Calu3 (cell line): ENCODE results near the gene CNOT8. TPM values are rescaled to one million over a fixed set of nuclear protein-coding genes. Genes with fewer than 3 reads are reported as not detected.
A peak's percentile ranks its signal among the peaks of the same experiment; 100 is the strongest.
"Not testable (repeated sequence)": the region's sequence is repeated elsewhere in the genome, so short reads cannot be mapped to it uniquely, and the experiment has no call there.

ENCODE experiments used
- BruUV-seq: library from RNA; stranded (reverse); fragments of 400-500 nt; replicated peaks from 2 replicates; lab custom pipeline; 2021; lab: Mats Ljungman, UMichigan
- CTCF ChIA-PET: fragments of 300-600 bp; sonication (Branson Sonifier 250); formaldehyde crosslinking; loops from one replicate; lab custom pipeline; 2022; ENCODE audit warnings: antibody characterized with exemption; lab: Charles Lee
- DNase-seq: peaks from one replicate; pipeline ENCODE4 v3.0.0; 2022
- H3K27ac Mint-ChIP-seq: one replicate; pipeline ENCODE4 v1.8.0; 2022; ENCODE audit warnings: mixed read lengths; ENCODE audit not compliant: unreplicated experiment
- H3K27me3 Mint-ChIP-seq: one replicate; pipeline ENCODE4 v1.8.0; 2022; ENCODE audit warnings: mixed read lengths; ENCODE audit not compliant: unreplicated experiment
- H3K36me3 Mint-ChIP-seq: one replicate; pipeline ENCODE4 v1.8.0; 2022; ENCODE audit warnings: mild to moderate bottlenecking, moderate library complexity, mixed read lengths; ENCODE audit not compliant: insufficient read depth, unreplicated experiment
- H3K4me1 Mint-ChIP-seq: one replicate; pipeline ENCODE4 v1.8.0; 2022; ENCODE audit warnings: mild to moderate bottlenecking, low read depth, mixed read lengths; ENCODE audit not compliant: unreplicated experiment
- H3K4me3 Mint-ChIP-seq: one replicate; pipeline ENCODE4 v1.8.0; 2022; ENCODE audit warnings: mild to moderate bottlenecking, low read depth, moderate library complexity, mixed read lengths; ENCODE audit not compliant: unreplicated experiment
- H3K9me3 Mint-ChIP-seq: one replicate; pipeline ENCODE4 v1.8.0; 2022; ENCODE audit warnings: low read depth, mixed read lengths; ENCODE audit not compliant: unreplicated experiment
- intact Hi-C: fragments of 100-400 bp; cut with micrococcal nuclease; formaldehyde crosslinking; loops from one replicate; pipeline ENCODE4 v1.10.0; 2022; ENCODE audit not compliant: unreplicated experiment
- total RNA-seq: library from RNA; stranded (reverse); gene quantifications from 2 replicates; pipeline ENCODE4 v1.2.3, GENCODE V29; 2022
- TF ChIP-seq, protein P1 (sequence below): fragments of 200-600 bp; IDR thresholded peaks from one replicate; pipeline ENCODE4 v1.8.0; 2022; ENCODE audit warnings: antibody characterized with exemption; ENCODE audit not compliant: unreplicated experiment

Gene CNOT8
- total RNA-seq, 1 experiment from 2014 or later, result 63.0 TPM

- Mint-ChIP-seq H3K36me3 (peaks cover 23% of the 10 kb centered on the region), H3K27ac (no peak overlapping the region), H3K4me3 (no peak overlapping the region), H3K4me1 (peaks cover 30% of the 10 kb centered on the region), H3K9me3 (no peaks in the 10 kb centered on the region), H3K27me3 (no peaks in the 10 kb centered on the region)
- no peak for DNase-seq
- TF ChIP-seq, protein P1, sequence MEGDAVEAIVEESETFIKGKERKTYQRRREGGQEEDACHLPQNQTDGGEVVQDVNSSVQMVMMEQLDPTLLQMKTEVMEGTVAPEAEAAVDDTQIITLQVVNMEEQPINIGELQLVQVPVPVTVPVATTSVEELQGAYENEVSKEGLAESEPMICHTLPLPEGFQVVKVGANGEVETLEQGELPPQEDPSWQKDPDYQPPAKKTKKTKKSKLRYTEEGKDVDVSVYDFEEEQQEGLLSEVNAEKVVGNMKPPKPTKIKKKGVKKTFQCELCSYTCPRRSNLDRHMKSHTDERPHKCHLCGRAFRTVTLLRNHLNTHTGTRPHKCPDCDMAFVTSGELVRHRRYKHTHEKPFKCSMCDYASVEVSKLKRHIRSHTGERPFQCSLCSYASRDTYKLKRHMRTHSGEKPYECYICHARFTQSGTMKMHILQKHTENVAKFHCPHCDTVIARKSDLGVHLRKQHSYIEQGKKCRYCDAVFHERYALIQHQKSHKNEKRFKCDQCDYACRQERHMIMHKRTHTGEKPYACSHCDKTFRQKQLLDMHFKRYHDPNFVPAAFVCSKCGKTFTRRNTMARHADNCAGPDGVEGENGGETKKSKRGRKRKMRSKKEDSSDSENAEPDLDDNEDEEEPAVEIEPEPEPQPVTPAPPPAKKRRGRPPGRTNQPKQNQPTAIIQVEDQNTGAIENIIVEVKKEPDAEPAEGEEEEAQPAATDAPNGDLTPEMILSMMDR, result no peak
- BruUV-seq, result no TSS peak
- CTCF ChIA-PET, result no interaction called here
- intact Hi-C loops, result no loop called here
Measured at GRCh38 chr5:154834053-154834452, 24.4 kb upstream of the CNOT8 start.

GRCh38 chr5:154835701-154836052 lies 22.8 kb upstream of the CNOT8 start:
- BruUV-seq, result not testable (repeated sequence)

GRCh38 chr5:154836225-154836624 lies 22.2 kb upstream of the CNOT8 start:
- Mint-ChIP-seq H3K36me3 (peaks cover 20% of the 10 kb centered on the region), H3K4me1 (peaks cover 19% of the 10 kb centered on the region), H3K9me3 (no peaks in the 10 kb centered on the region), H3K27me3 (no peaks in the 10 kb centered on the region), H3K27ac (no peak overlapping the region), H3K4me3 (no peak overlapping the region)
- CTCF ChIA-PET, result interaction anchor here (0.5 kb wide), 1 partner anchor 117 kb away, joined by 4 read pairs; no protein-coding TSS in a partner anchor
- intact Hi-C loops, result no loop called here
- no TSS peak for BruUV-seq
- no peak for DNase-seq
- TF ChIP-seq, protein P1, result no peak

More at GRCh38 chr5:154835701-154836052, 22.8 kb upstream of the CNOT8 start:
- intact Hi-C loops, H3K27me3 Mint-ChIP-seq, H3K4me3 Mint-ChIP-seq, H3K9me3 Mint-ChIP-seq, DNase-seq, CTCF ChIA-PET: not testable (repeated sequence)
- Mint-ChIP-seq H3K27ac (peak overlapping the region; percentile 47), H3K4me1 (peaks cover 21% of the 10 kb centered on the region), H3K36me3 (peaks cover 23% of the 10 kb centered on the region)

GRCh38 chr5:154837009-154837901 lies 21.2 kb upstream of the CNOT8 start:
- peaks cover 19% of the 10 kb centered on the region for H3K4me1 Mint-ChIP-seq
- no peak overlapping the region for H3K4me3 Mint-ChIP-seq
- no peaks in the 10 kb centered on the region for H3K9me3 Mint-ChIP-seq
- intact Hi-C loops, result no loop called here
- TF ChIP-seq, protein P1, result no peak
- BruUV-seq, result no TSS peak
- CTCF ChIA-PET, result interaction anchor here (0.7 kb wide), 1 partner anchor 59 kb away, joined by 4 read pairs; no protein-coding TSS in a partner anchor
- H3K36me3 Mint-ChIP-seq, result peaks cover 14% of the 10 kb centered on the region
- no peak overlapping the region for H3K27ac Mint-ChIP-seq
- no peak for DNase-seq
- H3K27me3 Mint-ChIP-seq, result no peaks in the 10 kb centered on the region
